ENCODE results near the gene CEP350. TPM values are rescaled to one million over a fixed set of nuclear protein-coding genes. Genes with fewer than 3 reads are reported as not detected.

The CEP350 gene
- total and polyA plus RNA-seq, 2 donors = 8.3 to 53.3 TPM

DNA sequence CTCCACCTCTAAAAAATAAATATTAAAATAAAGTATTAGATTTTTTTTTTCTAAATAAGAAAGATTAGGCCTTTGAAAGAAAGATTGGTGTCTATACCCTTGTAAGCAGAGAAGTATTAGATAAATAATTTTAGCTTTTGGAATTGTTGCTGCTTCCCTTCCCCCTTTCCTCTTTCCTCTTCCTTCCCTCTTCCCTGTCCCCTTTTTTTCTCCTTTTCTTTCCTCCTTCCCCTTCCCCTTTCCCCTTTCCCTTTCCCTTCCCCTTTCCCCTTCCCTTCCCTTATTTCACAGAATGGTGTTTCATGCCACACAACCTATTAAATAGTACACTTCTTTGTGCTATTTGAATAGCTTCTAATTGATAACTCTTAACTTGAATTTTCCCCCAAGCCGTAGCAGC lies 130.3 kb downstream of the CEP350 start:
- no peaks in the 10 kb centered on the region for H3K27me3 ChIP-seq (ENCODE audit: control insufficient read depth in 2 of 2, insufficient read depth in 1 of 2, low read length in 1 of 2)
- no peak for DNase-seq (ENCODE audit: low read depth in 6 of 9, low spot score in 9 of 9)
- WGBS = 98% methylated on average over 1 of the region's 1 CpG
- H3K36me3 ChIP-seq (ENCODE audit: control insufficient read depth in 2 of 2, insufficient read depth in 2 of 2, low read length in 1 of 2) = peaks cover 10 to 47% of the 10 kb centered on the region in 2 donors
- H3K4me3 ChIP-seq (ENCODE audit: low read length in 2 of 2) = no peak overlapping the region
- peaks cover 0 to 2% of the 10 kb centered on the region in 2 donors for H3K9me3 ChIP-seq (ENCODE audit: control insufficient read depth in 2 of 2, insufficient read depth in 1 of 2, low read length in 1 of 2)
- H3K27ac ChIP-seq (ENCODE audit: low read depth in 1 of 2, low read length in 1 of 2) = no peak overlapping the region
- no peaks in the 10 kb centered on the region for H3K4me1 ChIP-seq (ENCODE audit: control insufficient read depth in 2 of 2, insufficient read depth in 2 of 2, low read length in 2 of 2)

DNA sequence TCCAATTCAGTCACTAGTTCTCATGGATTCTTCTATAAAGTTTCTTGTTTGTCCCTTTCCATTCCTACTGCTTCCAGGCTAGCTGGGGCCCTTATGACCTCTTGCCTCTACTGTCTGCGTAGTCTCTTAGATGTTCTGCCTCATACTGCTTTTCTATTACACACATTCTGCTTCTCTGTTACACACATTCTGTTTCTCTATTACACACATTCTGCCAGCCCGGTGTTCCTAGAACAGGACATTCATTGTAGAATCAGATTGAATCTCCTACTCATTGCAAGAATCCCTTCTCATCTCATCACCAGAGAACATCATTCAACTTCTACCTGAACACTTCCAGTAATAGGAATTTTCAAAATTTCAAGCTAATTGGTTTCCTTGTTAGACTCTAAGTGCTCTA lies 130.7 kb downstream of the CEP350 start:
- no peaks in the 10 kb centered on the region for H3K4me1 ChIP-seq (ENCODE audit: control insufficient read depth in 2 of 2, insufficient read depth in 2 of 2, low read length in 2 of 2)
- no peak overlapping the region for H3K27ac ChIP-seq (ENCODE audit: low read depth in 1 of 2, low read length in 1 of 2)
- DNase-seq (ENCODE audit: low read depth in 6 of 9, low spot score in 9 of 9) = no peak
- H3K27me3 ChIP-seq (ENCODE audit: control insufficient read depth in 2 of 2, insufficient read depth in 1 of 2, low read length in 1 of 2) = no peaks in the 10 kb centered on the region
- no peak overlapping the region for H3K4me3 ChIP-seq (ENCODE audit: low read length in 2 of 2)
- peaks cover 0 to 2% of the 10 kb centered on the region in 2 donors for H3K9me3 ChIP-seq (ENCODE audit: control insufficient read depth in 2 of 2, insufficient read depth in 1 of 2, low read length in 1 of 2)
- peaks cover 10 to 46% of the 10 kb centered on the region in 2 donors for H3K36me3 ChIP-seq (ENCODE audit: control insufficient read depth in 2 of 2, insufficient read depth in 2 of 2, low read length in 1 of 2)
- WGBS = 96% methylated on average over 2 of the region's 2 CpGs

DNA sequence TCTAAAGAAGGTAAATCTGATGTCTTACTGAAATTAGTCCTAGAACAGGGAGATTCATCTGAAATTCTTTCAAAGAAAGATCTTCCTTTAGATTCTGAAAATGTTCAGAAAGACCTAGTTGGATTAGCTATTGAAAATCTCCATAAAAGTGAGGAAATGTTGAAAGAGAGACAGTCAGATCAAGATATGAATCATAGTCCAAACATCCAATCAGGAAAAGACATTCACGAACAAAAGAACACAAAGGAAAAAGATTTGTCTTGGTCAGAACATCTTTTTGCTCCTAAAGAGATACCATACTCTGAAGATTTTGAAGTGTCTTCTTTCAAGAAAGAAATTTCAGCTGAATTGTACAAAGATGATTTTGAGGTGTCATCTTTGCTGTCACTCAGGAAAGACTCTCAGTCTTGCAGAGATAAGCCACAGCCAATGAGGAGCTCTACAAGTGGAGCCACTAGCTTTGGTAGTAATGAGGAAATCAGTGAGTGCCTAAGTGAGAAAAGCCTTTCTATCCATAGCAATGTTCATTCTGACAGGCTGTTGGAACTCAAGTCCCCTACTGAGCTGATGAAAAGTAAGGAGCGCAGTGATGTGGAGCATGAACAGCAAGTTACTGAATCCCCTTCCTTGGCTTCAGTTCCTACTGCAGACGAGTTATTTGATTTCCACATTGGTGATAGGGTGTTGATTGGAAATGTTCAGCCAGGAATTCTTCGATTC lies 138.5 kb downstream of the CEP350 start:
- no peak overlapping the region for H3K27ac ChIP-seq (ENCODE audit: low read depth in 1 of 2, low read length in 1 of 2)
- H3K36me3 ChIP-seq (ENCODE audit: control insufficient read depth in 2 of 2, insufficient read depth in 2 of 2, low read length in 1 of 2) = peaks cover 28 to 63% of the 10 kb centered on the region in 2 donors
- no peaks in the 10 kb centered on the region for H3K4me1 ChIP-seq (ENCODE audit: control insufficient read depth in 2 of 2, insufficient read depth in 2 of 2, low read length in 2 of 2)
- H3K9me3 ChIP-seq (ENCODE audit: control insufficient read depth in 2 of 2, insufficient read depth in 1 of 2, low read length in 1 of 2) = no peaks in the 10 kb centered on the region
- WGBS = 97% methylated on average over 4 of the region's 4 CpGs
- DNase-seq (ENCODE audit: low read depth in 6 of 9, low spot score in 9 of 9) = no peak
- H3K27me3 ChIP-seq (ENCODE audit: control insufficient read depth in 2 of 2, insufficient read depth in 1 of 2, low read length in 1 of 2) = no peaks in the 10 kb centered on the region
- H3K4me3 ChIP-seq (ENCODE audit: low read length in 2 of 2) = no peak overlapping the region

DNA sequence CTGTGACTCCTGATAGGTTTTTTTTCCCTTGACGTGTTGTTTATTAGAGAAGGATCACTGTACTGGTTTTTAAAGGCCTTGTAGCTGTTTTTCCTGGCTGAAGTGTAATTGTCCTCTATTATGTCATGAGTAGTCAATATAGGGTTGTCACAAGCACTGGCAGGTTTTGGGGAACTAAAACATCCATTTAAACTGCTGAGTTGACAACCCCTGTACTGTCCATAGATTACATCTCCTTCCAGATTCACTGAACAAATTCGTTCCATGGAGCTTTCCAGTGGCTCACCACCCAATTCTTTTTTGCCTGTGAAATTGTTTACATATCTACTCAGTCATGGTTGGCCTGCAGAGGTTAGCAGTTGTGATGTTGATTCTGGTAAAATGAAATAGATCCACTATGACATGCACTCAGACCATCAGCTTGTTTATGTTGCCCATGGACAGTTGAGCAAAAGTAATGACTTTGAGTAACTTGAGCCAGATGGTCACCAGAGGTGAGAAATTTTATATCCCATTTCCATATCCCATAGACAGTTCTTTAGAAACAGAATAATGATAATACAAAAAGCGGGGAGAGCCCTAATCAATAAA lies 140.2 kb downstream of the CEP350 start:
- DNase-seq (ENCODE audit: low read depth in 6 of 9, low spot score in 9 of 9) = no peak
- Histone ChIP-seq H3K36me3 (ENCODE audit: control insufficient read depth in 2 of 2, insufficient read depth in 2 of 2, low read length in 1 of 2) (peaks cover 31 to 67% of the 10 kb centered on the region in 2 donors), H3K9me3 (ENCODE audit: control insufficient read depth in 2 of 2, insufficient read depth in 1 of 2, low read length in 1 of 2) (no peaks in the 10 kb centered on the region), H3K4me1 (ENCODE audit: control insufficient read depth in 2 of 2, insufficient read depth in 2 of 2, low read length in 2 of 2) (no peaks in the 10 kb centered on the region), H3K4me3 (ENCODE audit: low read length in 2 of 2) (no peak overlapping the region), H3K27ac (ENCODE audit: low read depth in 1 of 2, low read length in 1 of 2) (no peak overlapping the region), H3K27me3 (ENCODE audit: control insufficient read depth in 2 of 2, insufficient read depth in 1 of 2, low read length in 1 of 2) (no peaks in the 10 kb centered on the region)
- 95% methylated on average over 3 of the region's 3 CpGs for WGBS

DNA sequence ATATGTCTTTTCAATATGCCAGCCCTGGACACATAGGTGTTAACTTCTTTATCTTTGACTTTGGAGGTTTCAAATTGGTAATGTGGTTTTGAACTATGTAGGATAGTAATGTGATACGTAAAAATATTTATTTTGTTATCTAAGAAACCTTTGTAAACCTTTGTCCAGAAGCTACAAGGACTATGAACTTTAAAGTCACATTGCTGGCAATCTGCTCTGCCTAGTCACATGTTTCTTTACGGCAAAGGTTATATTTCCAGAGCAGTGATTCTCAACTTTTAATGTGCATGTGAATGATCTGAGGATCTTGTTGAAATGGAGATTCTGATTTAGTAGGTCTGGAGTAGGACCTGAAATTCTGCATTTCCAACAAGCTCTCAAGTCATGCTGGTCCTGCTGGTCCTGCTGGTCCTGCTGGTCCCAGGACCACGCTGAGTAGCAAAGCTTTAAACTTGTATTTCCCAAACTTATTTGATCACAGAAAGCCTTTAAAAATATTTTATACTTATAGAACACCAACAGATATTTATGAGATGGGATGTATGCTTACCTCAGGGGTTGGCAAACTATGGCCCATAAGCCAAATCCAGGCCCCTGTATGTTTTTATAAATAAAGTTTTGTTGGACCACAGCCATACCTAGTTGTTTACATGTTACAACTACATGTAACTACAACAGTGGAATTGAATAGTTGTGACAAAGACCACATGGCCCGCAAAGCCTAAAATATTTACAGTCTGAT lies 142.1 kb downstream of the CEP350 start:
- H3K27me3 ChIP-seq (ENCODE audit: control insufficient read depth in 2 of 2, insufficient read depth in 1 of 2, low read length in 1 of 2) = no peaks in the 10 kb centered on the region
- no peak for DNase-seq (ENCODE audit: low read depth in 6 of 9, low spot score in 9 of 9)
- H3K36me3 ChIP-seq (ENCODE audit: control insufficient read depth in 2 of 2, insufficient read depth in 2 of 2, low read length in 1 of 2) = peaks cover 29 to 73% of the 10 kb centered on the region in 2 donors
- no peaks in the 10 kb centered on the region for H3K4me1 ChIP-seq (ENCODE audit: control insufficient read depth in 2 of 2, insufficient read depth in 2 of 2, low read length in 2 of 2)
- no peak overlapping the region for H3K27ac ChIP-seq (ENCODE audit: low read depth in 1 of 2, low read length in 1 of 2)
- no peak overlapping the region for H3K4me3 ChIP-seq (ENCODE audit: low read length in 2 of 2)
- 98% methylated on average over 4 of the region's 4 CpGs for WGBS
- H3K9me3 ChIP-seq (ENCODE audit: control insufficient read depth in 2 of 2, insufficient read depth in 1 of 2, low read length in 1 of 2) = no peaks in the 10 kb centered on the region

DNA sequence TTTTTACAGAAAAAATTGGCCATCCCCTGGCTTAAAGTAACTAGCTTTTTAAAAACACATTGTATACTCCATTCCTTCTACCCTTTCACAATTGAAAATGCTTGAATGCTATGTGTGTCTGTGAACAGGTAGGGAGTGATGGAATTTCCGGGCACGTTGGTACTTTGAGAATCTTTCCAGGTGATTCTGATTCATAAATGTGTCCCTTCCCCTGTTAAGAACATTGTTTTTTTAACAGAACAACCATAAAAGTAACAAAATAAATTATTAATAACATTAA lies 142.7 kb downstream of the CEP350 start:
- H3K27ac ChIP-seq (ENCODE audit: low read depth in 1 of 2, low read length in 1 of 2) = no peak overlapping the region
- no peaks in the 10 kb centered on the region for H3K4me1 ChIP-seq (ENCODE audit: control insufficient read depth in 2 of 2, insufficient read depth in 2 of 2, low read length in 2 of 2)
- peaks cover 29 to 70% of the 10 kb centered on the region in 2 donors for H3K36me3 ChIP-seq (ENCODE audit: control insufficient read depth in 2 of 2, insufficient read depth in 2 of 2, low read length in 1 of 2)
- whole genome bisulfite sequencing = 99% methylated on average over 2 of the region's 2 CpGs
- DNase-seq (ENCODE audit: low read depth in 6 of 9, low spot score in 9 of 9) = no peak
- H3K4me3 ChIP-seq (ENCODE audit: low read length in 2 of 2) = no peak overlapping the region
- H3K27me3 ChIP-seq (ENCODE audit: control insufficient read depth in 2 of 2, insufficient read depth in 1 of 2, low read length in 1 of 2) = no peaks in the 10 kb centered on the region
- H3K9me3 ChIP-seq (ENCODE audit: control insufficient read depth in 2 of 2, insufficient read depth in 1 of 2, low read length in 1 of 2) = no peaks in the 10 kb centered on the region

DNA sequence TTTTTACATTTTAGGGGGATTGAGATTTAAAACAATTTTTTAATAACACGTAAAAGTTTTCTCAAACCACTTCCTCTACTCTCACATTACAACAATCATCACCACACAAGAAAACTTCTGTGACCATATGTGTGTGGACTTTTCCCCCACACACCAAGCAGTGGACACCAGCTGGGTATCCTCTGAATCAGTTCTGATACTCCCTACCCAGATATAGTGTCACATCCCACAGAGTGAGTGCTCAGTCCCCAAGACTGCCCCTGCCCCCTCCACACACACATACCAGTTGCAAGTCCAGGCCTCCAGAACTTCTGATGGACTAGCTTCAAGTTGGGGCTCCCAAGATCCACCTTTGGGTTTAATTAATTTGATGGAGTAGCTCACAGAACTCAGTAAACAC lies 146.8 kb downstream of the CEP350 start:
- Histone ChIP-seq H3K36me3 (ENCODE audit: control insufficient read depth in 2 of 2, insufficient read depth in 2 of 2, low read length in 1 of 2) (peaks cover 19 to 56% of the 10 kb centered on the region in 2 donors), H3K4me1 (ENCODE audit: control insufficient read depth in 2 of 2, insufficient read depth in 2 of 2, low read length in 2 of 2) (no peaks in the 10 kb centered on the region), H3K4me3 (ENCODE audit: low read length in 2 of 2) (no peak overlapping the region), H3K9me3 (ENCODE audit: control insufficient read depth in 2 of 2, insufficient read depth in 1 of 2, low read length in 1 of 2) (no peaks in the 10 kb centered on the region), H3K27ac (ENCODE audit: low read depth in 1 of 2, low read length in 1 of 2) (no peak overlapping the region), H3K27me3 (ENCODE audit: control insufficient read depth in 2 of 2, insufficient read depth in 1 of 2, low read length in 1 of 2) (no peaks in the 10 kb centered on the region)
- DNase-seq (ENCODE audit: low read depth in 6 of 9, low spot score in 9 of 9) = no peak
- WGBS = 94% methylated on average over 1 of the region's 1 CpG

DNA sequence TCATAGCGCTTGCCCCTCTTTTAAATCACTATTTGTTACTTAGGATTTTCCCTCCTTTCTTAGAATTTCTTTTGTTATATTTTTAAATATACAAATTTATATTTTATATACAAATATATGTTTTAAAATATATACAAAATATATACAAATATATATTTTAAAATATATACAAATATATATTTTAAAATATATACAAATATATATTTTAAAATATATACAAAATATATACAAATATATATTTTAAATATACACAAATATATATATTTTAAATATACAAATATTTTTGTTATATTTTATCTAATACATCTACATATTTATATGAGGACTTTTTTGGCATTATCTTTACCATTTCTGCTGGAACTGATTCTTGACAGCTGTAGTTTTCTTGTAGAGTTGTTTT lies 149.2 kb downstream of the CEP350 start:
- H3K27me3 ChIP-seq (ENCODE audit: control insufficient read depth in 2 of 2, insufficient read depth in 1 of 2, low read length in 1 of 2) = no peaks in the 10 kb centered on the region
- H3K4me1 ChIP-seq (ENCODE audit: control insufficient read depth in 2 of 2, insufficient read depth in 2 of 2, low read length in 2 of 2) = no peaks in the 10 kb centered on the region
- H3K27ac ChIP-seq (ENCODE audit: low read depth in 1 of 2, low read length in 1 of 2) = no peak overlapping the region
- no peak for DNase-seq (ENCODE audit: low read depth in 6 of 9, low spot score in 9 of 9)
- H3K9me3 ChIP-seq (ENCODE audit: control insufficient read depth in 2 of 2, insufficient read depth in 1 of 2, low read length in 1 of 2) = no peaks in the 10 kb centered on the region
- no peak overlapping the region for H3K4me3 ChIP-seq (ENCODE audit: low read length in 2 of 2)
- WGBS = 99% methylated on average over 1 of the region's 1 CpG
- peaks cover 10 to 54% of the 10 kb centered on the region in 2 donors for H3K36me3 ChIP-seq (ENCODE audit: control insufficient read depth in 2 of 2, insufficient read depth in 2 of 2, low read length in 1 of 2)

DNA sequence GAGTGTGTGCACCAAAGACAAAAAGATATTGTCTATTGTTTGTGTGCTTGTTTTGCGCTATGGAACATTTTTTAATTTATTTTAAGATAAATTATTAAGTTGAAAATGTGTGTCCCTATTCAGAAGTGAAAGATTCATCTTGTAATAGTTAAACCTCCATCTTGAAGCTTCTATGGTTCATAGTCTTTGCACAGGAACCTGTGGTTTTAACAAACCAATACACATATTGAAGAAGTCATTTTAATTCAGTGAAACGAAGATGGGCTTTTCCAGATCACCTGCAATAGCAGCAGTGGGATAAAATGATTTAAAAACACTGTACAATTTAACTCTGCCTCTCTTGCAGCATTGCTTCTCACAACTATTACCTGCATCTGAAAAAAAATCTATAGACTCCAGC lies 157.5 kb downstream of the CEP350 start:
- WGBS = 96% methylated on average over 2 of the region's 2 CpGs
- Histone ChIP-seq H3K36me3 (ENCODE audit: control insufficient read depth in 2 of 2, insufficient read depth in 2 of 2, low read length in 1 of 2) (peaks cover 16 to 47% of the 10 kb centered on the region in 2 donors), H3K27ac (ENCODE audit: low read depth in 1 of 2, low read length in 1 of 2) (no peak overlapping the region), H3K4me1 (ENCODE audit: control insufficient read depth in 2 of 2, insufficient read depth in 2 of 2, low read length in 2 of 2) (no peaks in the 10 kb centered on the region), H3K27me3 (ENCODE audit: control insufficient read depth in 2 of 2, insufficient read depth in 1 of 2, low read length in 1 of 2) (no peaks in the 10 kb centered on the region), H3K4me3 (ENCODE audit: low read length in 2 of 2) (no peak overlapping the region), H3K9me3 (ENCODE audit: control insufficient read depth in 2 of 2, insufficient read depth in 1 of 2, low read length in 1 of 2) (no peaks in the 10 kb centered on the region)
- DNase-seq (ENCODE audit: low read depth in 6 of 9, low spot score in 9 of 9) = no peak

All from thymus (tissue), 11 donors.